GM19043 (cell line): Measurements from ENCODE around the gene CDC5L.
"Not testable (repeated sequence)": the region's sequence is repeated elsewhere in the genome, so short reads cannot be mapped to it uniquely, and the experiment has no call there.

Source experiments
- ATAC-seq: cut with Tn5 transposase; IDR thresholded peaks from one replicate; pipeline ENCODE4 v1.9.1; 2021; ENCODE audit warnings: low read depth; ENCODE audit not compliant: unreplicated experiment

The CDC5L gene

DNA sequence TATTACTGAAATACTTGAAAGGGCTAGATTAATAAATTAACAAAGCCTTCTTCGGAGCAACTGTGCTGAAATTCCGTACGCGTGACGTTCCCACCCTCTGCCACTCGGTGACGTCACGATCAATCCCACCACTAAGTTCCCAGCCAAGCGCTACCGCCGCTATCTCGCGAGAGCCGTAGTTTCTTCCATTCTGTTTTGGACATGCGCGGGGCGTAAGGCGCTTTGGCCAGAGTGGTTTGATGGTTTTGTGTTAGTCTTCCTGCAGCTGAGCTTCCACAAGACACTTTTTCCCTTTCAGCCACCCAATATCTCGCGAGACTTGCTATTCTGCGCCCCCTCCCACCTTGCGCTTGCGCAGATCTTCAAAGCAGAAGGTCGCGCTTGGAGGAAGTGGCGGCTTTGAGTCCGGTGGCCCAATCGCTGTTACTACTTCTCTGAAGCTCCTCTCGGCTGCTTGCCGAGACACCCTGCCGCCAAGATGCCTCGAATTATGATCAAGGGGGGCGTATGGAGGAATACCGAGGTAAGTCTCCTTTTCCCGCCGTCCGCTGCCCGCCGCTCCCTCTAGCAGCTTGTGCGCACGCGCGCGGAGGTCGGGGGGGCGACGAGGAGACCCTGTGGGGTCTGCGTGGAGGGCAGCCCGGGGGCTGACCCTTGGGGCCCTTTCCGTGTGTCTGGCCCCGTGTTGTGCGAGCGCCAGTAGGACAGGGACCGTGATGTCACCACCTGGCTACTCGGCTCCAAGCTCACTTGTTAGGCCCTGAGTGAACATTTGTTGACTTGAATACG lies at the start of gene CDC5L:
TSS of gene CDC5L (plus strand) at position 361 of the 789 bp plus-strand sequence. CDS start at position 479, 118 bp downstream.
- ATAC-seq: peak; percentile 86

DNA sequence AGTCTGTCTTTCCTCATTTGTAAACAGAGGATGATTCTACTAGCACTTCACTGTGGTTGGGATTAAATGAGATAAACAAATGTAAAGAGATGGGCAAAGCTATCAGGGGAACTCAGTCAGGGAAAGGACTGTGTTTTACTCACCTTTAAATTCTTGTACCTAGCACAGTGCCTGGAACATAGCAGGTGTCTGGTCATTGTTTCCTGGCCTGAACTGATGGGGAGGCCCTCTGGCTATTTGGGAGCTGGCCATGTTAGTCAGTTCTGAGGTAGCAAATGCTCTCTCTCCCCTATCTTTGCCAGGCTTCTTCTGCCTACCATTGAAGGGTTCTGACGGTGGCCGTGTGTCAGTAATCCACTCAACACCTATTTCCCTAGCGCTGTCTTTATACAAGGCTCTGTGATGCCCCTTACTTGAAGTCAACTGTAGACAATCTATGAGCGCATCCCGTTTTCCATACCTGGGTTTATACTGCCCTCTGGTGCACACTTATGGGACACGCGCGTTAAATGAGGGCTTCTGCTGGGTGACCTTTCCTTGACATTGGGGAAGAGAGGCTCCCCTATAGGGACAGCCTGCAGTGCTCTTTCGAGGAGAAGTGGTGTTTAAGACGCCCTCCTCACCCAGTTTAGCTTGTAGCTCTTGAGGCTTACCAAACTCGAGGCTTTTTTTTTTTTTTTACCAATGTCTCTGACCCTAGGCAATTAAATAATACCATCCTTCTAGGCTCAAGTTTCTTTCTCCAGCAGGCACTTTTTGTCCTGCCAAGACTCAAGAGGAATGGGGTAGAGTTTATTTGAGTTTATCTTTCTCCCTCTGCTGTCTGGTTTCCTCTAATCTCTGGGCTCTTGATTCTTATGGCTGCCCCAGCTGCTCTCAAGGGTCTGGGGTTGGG lies 49.0 kb upstream of the CDC5L start:
- ATAC-seq: peak; percentile 51

DNA sequence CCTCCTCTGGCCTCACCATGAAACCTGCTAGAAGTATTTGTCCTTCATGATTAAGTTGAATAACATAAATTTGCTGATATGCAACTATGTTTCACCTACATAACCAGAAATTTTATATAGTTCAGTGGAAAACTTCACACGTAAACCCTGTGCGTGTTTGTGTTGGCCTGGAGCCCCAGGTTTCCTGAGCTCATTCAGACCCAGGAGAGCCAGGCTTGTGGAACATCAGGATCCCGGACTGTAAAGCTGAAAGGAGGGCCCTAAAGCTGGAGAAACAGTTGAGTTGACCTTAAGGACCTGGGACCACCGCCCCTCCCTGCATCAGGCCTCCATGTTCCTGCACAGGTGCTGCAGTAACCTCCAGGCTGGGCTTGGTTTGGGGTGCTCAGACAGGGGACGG lies 48.2 kb upstream of the CDC5L start:
- ATAC-seq: no peak

DNA sequence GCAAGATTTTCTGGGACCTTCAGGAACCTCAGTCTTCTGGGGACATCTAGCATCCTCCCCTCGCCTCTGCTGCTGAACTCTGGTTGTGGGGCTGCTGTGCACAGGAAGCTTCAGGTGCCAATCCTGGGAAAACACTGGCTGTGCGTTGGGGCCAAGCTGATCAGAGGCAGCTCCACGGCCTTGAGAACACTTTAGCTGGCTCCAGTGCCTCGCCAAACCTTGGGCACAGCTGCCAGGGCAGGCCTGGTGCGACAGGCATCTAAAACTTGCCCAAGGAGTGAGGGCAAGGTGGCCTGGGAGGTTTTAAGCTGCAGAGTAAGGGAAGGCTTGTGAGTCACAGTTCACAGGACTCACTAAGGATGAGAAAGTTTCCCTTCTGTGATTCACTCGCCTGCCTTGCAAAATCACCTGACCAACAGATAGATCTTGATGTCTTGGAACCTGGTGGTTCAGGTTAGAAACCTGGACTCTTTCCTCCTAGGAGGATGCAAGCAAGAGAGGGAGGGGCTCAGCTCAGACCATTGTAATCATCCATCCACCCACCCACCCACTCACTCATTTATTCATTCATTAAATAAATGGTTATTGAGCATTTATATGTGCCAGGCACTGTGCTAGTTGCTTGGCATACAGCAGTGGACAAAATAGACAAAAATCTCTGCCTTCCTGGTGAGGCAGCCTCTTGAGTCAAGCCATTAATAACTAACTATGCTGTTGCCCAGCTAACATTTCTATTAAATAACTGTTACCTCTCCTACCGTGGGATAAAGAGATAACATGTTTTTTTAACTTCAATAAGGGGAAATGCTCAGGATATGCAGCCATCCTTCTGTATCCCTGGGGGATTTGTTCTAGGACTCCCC lies 47.5 kb upstream of the CDC5L start:
- no peak for ATAC-seq

DNA sequence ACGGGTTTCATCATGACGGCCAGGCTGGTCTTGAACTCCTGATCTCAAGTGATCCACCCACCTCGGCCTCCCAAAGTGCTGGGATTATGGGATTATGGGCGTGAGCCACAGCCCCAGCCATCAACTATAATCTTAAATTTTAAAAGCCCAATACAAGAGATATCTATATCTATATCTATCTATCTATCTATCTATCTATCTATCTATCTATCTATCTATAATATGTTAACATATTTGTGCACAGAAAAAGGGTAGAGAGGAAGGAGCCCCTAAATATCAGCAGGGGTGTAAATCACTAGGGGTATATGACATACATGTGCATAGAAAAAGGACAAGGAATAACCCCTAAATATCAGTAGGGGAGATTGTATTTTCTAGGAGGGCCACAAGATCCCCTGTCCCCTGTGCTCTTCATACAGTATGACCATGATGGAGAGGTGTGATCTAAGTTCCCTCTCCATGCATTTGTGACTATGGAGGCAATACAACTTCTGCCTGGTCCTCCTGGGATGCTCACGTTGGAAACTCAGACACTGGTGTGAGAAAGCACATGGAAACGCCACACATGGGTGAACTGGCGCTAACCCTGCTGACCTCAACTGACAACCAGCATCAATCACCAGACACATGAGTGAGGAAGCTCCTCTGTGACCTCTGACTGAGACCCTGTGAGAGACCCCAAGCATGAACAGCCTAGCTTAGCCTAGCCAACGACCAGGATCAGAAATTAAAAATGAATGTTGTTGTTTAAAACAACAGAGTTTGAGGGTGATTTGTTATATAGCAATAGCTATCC lies 46.2 kb upstream of the CDC5L start:
- no peak for ATAC-seq

DNA sequence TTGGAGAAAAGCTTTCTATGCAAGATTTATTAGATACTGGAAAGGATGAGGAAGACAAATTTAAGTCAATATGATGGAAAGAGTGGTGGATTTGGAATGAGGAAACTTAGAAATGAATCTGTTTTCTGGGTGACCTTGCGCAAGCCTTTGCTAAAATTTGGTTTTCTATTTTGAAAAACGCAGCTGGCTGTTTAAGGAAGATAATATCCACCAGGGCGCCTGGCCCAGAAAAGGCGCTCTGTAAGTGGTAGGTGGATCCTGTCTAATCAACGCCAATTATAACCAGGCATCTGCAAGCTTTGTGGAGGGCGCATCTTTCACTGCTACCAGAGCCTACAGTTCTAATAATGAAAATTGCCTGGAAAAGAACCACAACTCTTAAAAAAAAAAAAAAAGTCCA lies 45.5 kb upstream of the CDC5L start:
- ATAC-seq: no peak

DNA sequence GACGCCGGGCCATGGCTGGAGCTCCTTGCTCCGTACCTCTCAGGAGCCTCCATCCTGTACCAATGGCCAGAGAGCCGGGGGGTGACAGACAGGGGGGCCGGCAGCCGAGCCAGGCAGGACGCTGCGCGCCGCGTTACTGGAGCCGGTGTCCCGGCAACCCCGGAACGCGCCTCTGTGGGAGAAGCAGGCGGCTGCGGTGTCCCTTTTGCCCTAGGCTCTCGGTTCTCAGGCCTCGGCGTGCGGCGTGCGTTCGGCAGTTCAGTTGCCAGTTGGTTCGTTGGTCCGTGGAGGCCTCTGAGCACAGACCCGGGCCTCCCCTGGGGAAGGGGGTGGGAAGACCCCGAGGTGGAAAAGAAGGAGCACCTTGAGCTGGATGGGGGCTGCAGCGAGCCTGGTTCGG lies 45.0 kb upstream of the CDC5L start, which contains the start of gene SPATS1:
TSS of gene SPATS1 (plus strand) at position 162 of the 400 bp plus-strand sequence. CDS start 446 bp downstream, outside the sequence.
- no peak for ATAC-seq

DNA sequence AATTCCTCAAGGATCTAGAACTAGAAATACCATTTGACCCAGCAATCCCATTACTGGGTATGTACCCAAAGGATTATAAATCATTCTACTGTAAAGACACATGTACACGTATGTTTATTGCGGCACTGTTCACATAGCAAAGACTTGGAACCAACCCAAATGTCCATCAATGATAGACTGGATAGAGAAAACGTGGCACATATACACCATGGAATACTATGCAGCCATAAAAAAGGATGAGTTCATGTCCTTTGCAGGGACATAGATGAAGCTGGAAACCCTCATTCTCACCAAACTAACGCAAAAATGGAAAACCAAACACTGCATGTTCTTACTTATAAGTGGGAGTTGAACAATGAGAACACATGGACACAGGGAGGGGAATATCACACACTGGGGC lies 40.7 kb upstream of the CDC5L start:
- ATAC-seq: not testable (repeated sequence)

DNA sequence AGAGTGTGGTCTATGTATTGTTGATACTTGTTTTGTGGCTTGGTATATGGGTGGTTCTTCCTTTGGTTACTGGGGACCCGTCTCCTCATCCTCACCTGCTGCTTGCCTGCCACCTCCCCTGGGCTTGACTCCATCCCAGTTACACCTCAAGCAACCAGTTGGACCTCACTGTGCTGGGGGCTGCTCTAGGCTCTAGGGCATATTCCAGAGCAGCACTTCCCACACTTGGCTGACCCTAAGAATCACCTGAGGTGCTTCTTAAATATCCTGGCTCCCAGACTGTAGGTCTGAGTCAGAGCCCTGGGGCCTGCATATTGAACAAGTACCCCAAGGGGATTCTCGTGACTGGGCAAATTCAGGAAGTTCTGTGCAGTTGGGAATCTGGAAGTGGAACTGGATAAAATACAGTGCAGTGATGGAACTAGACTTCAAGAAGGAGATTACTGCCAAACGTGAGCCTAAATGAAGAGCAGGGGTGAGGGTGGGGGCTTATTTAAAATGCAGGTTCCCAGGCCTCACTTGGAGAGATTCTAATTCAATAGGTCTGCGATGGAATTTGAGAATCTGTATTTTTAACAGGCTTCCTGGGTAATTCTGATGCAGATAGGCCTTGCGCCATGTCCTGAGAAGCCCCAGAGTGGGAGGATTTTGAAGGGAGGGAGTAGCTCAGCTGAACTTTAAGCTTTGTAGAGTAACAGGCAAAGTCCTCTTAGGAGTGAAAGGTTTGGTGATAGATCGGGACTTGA lies 37.4 kb upstream of the CDC5L start:
- ATAC-seq: no peak

DNA sequence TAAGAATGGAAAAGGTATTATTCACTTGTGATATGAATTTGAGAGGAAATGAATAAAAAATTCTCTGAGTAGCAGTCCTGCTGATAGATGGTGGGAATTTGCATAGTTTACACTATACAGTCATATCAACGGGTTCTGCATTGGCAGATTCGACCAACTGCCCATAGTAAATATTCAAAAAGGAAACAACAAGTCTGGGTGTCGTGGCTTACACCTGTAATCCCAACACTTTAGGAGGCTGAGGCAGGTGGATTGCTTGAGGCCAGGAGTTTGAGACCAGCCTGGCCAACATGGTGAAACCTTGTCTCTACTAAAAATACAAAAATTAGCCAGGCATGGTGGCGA lies 36.9 kb upstream of the CDC5L start:
- ATAC-seq: not testable (repeated sequence)

DNA sequence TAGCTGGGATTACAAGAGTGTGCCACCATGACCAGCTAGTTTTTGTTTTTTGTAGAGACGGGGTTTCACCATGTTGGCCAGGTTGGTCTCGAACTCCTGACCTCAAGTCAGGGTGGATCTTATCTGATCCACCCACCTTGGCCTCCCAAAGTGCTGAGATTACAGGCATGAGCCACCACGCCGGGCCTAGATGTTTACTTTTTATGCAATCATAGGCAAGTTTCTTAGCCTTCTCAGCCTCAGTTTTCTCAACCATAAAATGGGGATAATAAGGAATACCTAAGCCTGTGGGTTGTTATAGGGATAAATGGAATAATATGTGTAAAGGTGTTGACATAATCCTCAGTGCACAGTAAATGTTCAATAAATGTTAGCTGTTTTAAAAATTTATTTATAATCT lies 35.2 kb upstream of the CDC5L start:
- no peak for ATAC-seq

DNA sequence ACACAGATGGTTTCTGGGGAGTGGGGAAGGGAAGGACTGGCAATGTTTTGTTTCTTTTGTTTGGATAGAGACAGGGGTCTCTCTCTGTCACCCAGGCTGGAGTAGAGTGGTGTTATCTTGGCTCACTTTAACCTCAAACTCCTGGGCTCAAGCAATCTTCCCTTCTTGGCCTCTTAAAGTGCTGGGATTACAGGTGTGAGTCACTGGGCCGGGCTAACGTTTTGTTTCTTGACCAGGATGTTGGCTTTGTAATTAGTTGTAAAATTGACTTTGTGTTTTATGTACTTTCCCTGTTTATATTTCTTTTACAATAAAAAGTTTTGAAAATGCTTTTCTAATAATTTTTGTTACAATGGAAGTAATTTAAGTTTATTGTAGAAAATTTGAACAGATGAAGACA lies 34.2 kb upstream of the CDC5L start:
- ATAC-seq: no peak

DNA sequence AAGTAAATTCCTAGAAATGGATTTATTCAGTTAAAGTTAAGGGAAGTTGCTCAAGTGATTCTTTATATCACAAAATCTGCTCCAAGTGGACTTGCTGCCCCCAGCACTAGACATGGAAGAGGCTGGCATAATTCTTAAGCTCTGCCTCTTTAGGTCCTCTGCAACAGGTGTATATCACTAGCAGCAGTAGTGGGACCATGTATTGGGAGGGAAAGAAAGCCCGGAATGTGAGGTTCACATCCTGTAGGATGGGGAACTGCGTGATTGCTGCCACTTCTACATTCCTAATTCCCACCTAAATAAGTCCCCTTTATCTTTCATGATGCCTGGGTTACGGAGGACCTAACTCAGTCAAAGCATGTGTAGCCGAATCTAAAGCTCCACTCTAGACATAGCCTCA lies 31.9 kb upstream of the CDC5L start:
- no peak for ATAC-seq

DNA sequence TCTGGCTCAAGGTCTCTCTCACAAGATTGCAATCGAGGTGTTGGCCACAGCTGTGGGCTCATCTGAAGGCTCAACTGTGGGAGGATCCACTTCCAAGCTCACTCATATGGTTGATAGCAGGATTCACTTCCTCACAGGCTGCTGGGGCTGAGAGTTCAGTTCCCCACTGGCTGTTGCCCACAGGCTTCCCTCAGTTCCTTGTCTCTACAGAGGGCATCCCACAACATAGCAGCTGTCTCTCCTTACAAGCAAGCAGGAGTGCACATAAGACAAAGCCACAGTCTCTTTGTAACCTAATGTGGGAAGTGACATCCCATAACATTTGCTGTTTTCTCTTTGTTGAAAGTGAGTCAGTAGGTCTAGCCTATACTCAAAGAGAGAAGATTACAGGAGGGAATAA lies 31.0 kb upstream of the CDC5L start:
- ATAC-seq: no peak

DNA sequence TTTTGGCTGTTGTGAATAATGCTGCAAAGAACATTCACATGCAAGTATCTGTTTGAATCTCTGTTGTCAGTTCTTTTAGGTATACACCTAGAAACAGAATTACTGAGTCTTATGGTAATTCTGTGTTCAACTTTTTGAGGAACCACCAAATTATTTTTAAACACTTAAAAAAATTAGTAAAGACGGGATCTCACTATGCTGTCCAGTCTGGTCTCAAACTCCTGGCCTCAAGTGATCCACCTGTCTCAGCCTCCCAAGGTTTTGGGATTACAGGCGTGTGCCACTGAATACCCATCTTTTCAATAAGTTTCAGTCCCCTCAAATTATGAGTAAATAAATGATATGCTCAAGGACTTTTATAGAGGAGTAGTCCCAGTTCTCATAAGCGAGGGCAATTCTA lies 27.5 kb upstream of the CDC5L start:
- ATAC-seq: no peak

DNA sequence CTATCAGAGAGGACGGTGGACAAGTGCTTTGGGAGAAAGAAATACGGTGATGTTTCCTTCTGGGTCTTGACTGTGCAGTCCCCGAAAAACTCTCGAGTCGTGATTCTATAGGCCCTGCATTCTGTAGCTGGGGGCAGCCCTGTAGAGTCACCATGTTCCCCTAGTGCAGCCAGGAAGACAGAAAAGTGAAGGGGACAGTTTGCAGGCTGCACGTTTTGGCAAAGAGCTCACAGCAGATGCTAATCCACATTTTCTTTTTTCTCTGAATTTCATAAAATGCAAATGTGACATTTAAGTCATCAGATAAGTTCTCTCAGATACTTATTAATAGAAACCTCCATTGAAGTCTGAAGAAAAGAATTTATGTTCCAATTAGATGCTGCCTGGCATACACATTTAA lies 25.6 kb upstream of the CDC5L start:
- ATAC-seq: no peak

DNA sequence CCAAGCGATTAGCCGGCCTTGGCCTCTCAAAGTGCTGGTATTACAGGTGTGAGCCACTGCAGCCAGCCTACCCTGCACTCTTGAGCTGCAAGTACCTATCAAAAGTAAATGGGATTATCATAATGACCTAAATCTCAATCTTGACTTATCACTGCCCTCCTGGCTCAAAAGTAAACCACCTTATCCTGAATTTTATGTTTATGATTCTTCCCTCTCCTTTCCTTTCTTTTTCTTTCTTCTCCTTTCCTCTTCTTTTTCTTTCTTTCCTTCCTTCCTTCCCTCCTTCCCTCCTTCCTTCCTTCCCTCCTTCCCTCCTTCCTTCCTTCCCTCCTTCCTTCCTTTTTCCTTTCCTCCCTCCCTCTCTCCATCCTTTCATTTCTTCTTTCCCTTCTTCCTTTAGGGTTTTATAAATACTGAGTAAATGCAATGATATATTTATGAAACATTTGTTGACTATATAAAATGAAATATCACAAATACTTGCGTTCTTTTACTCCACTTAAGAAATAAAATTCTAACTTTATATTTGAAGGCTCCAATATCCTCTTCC lies 24.1 kb upstream of the CDC5L start:
- no peak for ATAC-seq

DNA sequence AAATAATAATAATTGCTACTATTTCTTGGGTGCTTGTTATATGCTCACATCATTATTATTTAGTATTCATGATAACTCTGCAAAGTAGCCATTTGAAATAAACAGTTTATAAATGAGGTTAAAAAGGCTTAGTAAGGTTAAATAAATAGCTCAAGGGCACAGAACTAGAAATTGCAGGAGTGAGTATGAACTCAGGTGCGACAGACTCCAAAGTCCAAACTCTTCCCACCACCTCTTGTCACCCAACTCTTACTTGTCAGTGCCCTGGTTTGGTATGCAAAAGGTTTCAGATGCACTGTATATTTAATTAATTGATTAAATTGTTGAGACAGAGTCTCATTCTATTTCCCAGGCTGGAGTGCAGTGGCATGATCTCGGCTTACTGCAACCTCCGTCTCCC lies 20.7 kb upstream of the CDC5L start:
- ATAC-seq: no peak

DNA sequence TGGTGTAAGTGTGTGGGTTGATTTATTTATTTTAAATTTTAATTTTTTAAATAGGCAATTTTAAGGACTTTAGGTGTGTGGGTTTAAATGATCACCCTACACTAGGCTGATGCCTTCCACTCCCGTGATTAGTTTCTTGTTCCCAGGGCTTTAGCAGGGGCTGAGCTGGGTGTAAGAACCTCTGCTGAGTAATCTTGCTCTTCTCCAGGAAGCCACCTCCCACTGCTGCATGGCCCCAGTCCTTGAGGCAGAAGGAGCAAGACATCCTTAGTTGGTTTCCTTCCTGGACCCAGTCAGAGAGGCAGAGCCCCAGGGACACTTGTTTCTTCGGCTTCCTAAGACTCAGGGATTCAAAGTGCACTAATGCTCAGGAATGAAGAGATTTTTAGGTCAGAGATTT lies 19.8 kb upstream of the CDC5L start:
- ATAC-seq: no peak
